ENCODE results near the gene CCDC92. TPM values are rescaled to one million over a fixed set of nuclear protein-coding genes. Genes with fewer than 3 reads are reported as not detected.

The CCDC92 gene
- total RNA-seq, 1 experiment from 2014 or later, result 53.7 TPM

DNA sequence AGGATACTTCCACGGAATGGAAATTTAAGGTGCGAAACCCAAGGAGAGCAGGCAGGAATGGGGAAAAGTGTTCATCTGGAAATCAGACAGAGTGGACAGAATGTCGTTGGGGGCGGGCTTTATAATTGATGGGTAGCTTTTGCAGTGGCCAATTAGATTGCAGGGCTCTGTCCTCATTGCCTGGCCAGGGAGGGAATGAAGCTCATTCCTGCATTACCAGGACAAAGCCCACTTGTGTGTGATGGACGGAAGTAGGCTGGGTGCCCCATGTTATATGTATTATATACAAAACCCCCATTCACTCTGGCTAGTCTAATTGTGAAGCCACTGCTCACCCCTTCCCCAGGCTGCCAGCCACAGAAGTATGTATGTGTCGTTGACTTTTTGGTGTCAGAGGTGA, 23.9 kb upstream of the CCDC92 start:
- Histone ChIP-seq H3K4me3 (ENCODE audit: low read depth in 2 of 2, low read length in 2 of 2) (no peak overlapping the region), H3K27me3 (ENCODE audit: control insufficient read depth, insufficient read depth, low read length) (no peaks in the 10 kb centered on the region), H3K36me3 (ENCODE audit: control insufficient read depth, insufficient read depth, low read length) (0 out of 2 replicates have a peak, but pooled peaks cover 3% of the 10 kb centered on the region), H3K4me1 (ENCODE audit: control insufficient read depth, insufficient read depth, low read length) (no peaks in the 10 kb centered on the region), H3K9me3 (ENCODE audit: control insufficient read depth, insufficient read depth, low read depth, low read length) (no peaks in the 10 kb centered on the region), H3K27ac (ENCODE audit: low read length) (no peak overlapping the region)
- no TSS peak for BruUV-seq (replicated peaks)
- no peak for ATAC-seq
- in situ Hi-C loops (cut with HindIII; ENCODE audit: low pct_unique_long_range_greater_than_20kb, low sequenced_read_pairs) (no loop called here), intact Hi-C loops (cut with micrococcal nuclease; ENCODE audit: unreplicated experiment) (no loop called here)
- ChIA-PET POLR2A (interaction anchor here (0.6 kb wide), 1 partner anchor 33 kb away, joined by 3 read pairs; no protein-coding TSS in a partner anchor), CTCF (no interaction called here)
- TF ChIP-seq TCF7L2 (IDR thresholded peaks at IDR 0.05; ENCODE audit: low read depth, low read length), result no peak
- TF ChIP-seq, protein P1, sequence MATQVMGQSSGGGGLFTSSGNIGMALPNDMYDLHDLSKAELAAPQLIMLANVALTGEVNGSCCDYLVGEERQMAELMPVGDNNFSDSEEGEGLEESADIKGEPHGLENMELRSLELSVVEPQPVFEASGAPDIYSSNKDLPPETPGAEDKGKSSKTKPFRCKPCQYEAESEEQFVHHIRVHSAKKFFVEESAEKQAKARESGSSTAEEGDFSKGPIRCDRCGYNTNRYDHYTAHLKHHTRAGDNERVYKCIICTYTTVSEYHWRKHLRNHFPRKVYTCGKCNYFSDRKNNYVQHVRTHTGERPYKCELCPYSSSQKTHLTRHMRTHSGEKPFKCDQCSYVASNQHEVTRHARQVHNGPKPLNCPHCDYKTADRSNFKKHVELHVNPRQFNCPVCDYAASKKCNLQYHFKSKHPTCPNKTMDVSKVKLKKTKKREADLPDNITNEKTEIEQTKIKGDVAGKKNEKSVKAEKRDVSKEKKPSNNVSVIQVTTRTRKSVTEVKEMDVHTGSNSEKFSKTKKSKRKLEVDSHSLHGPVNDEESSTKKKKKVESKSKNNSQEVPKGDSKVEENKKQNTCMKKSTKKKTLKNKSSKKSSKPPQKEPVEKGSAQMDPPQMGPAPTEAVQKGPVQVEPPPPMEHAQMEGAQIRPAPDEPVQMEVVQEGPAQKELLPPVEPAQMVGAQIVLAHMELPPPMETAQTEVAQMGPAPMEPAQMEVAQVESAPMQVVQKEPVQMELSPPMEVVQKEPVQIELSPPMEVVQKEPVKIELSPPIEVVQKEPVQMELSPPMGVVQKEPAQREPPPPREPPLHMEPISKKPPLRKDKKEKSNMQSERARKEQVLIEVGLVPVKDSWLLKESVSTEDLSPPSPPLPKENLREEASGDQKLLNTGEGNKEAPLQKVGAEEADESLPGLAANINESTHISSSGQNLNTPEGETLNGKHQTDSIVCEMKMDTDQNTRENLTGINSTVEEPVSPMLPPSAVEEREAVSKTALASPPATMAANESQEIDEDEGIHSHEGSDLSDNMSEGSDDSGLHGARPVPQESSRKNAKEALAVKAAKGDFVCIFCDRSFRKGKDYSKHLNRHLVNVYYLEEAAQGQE (IDR thresholded peaks at IDR 0.05; ENCODE audit: insufficient read depth in 1 of 2, low read depth in 2 of 2, low read length in 1 of 2), result no peak
- TF ChIP-seq SIN3A (IDR thresholded peaks at IDR 0.05; ENCODE audit: borderline replicate concordance, insufficient read depth, low read depth, low read length), result no peak
- TF ChIP-seq POLR2AphosphoS5 (IDR thresholded peaks at IDR 0.05; ENCODE audit: low read depth, low read length), result no peak
- TF ChIP-seq, protein P2, sequence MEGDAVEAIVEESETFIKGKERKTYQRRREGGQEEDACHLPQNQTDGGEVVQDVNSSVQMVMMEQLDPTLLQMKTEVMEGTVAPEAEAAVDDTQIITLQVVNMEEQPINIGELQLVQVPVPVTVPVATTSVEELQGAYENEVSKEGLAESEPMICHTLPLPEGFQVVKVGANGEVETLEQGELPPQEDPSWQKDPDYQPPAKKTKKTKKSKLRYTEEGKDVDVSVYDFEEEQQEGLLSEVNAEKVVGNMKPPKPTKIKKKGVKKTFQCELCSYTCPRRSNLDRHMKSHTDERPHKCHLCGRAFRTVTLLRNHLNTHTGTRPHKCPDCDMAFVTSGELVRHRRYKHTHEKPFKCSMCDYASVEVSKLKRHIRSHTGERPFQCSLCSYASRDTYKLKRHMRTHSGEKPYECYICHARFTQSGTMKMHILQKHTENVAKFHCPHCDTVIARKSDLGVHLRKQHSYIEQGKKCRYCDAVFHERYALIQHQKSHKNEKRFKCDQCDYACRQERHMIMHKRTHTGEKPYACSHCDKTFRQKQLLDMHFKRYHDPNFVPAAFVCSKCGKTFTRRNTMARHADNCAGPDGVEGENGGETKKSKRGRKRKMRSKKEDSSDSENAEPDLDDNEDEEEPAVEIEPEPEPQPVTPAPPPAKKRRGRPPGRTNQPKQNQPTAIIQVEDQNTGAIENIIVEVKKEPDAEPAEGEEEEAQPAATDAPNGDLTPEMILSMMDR (IDR thresholded peaks at IDR 0.05), result no peak
- DNase-seq (ENCODE audit: low read depth, low spot score), result no peak

DNA sequence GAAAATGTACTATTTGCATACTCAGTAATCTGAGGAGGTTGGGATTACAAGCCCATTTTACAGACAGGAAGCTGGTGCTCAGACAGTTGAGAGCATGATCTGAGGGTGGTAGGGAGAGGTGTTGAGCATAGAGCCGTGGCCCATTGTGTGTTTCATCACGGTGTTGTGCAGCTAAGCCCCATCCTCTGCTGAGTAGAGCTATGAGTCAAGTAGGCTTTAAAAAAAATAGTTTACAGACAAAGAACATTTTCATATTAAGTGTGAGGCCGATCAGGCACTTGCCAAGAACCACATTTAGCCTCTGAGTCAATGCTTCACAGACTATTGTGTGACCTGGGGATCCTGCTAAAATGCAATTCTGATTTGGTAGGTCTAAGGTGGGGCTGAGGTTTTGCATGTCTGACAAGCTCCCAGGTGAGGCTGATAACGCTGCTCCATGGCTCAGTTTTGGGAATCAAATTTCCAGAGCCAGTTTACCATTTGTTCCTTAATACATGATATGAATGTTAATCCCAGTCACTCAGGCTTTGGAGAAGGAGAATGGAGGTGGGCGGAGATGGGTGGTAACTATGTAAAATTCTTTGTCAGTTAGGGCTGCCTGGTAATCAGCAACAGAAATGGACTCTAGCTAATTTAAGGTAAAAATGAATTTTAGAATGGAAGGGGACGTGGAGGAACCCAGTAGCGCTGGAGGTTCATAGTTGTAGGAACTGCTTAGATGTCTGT, 22.6 kb upstream of the CCDC92 start:
- no peak overlapping the region for H3K4me3 ChIP-seq (ENCODE audit: low read depth in 2 of 2, low read length in 2 of 2)
- DNase-seq (ENCODE audit: low read depth, low spot score) (no peak), ATAC-seq (no peak)
- TF ChIP-seq POLR2AphosphoS5 (IDR thresholded peaks at IDR 0.05; ENCODE audit: low read depth, low read length), result no peak
- TF ChIP-seq TCF7L2 (IDR thresholded peaks at IDR 0.05; ENCODE audit: low read depth, low read length), result no peak
- no peak for TF ChIP-seq SIN3A (IDR thresholded peaks at IDR 0.05; ENCODE audit: borderline replicate concordance, insufficient read depth, low read depth, low read length)
- TF ChIP-seq, protein P1 (IDR thresholded peaks at IDR 0.05; ENCODE audit: insufficient read depth in 1 of 2, low read depth in 2 of 2, low read length in 1 of 2), result no peak
- TF ChIP-seq, protein P2 (IDR thresholded peaks at IDR 0.05), result no peak
- BruUV-seq (replicated peaks), result no TSS peak
- intact Hi-C loops (cut with micrococcal nuclease; ENCODE audit: unreplicated experiment), result no loop called here
- ChIA-PET CTCF (interaction anchor here (0.6 kb wide), 1 partner anchor 67 kb away, joined by 3 read pairs; no protein-coding TSS in a partner anchor), POLR2A (no interaction called here)
- no peaks in the 10 kb centered on the region for H3K27me3 ChIP-seq (ENCODE audit: control insufficient read depth, insufficient read depth, low read length)
- H3K27ac ChIP-seq (ENCODE audit: low read length), result no peak overlapping the region
- no peaks in the 10 kb centered on the region for H3K9me3 ChIP-seq (ENCODE audit: control insufficient read depth, insufficient read depth, low read depth, low read length)
- H3K4me1 ChIP-seq (ENCODE audit: control insufficient read depth, insufficient read depth, low read length), result no peaks in the 10 kb centered on the region
- in situ Hi-C loops (cut with HindIII; ENCODE audit: low pct_unique_long_range_greater_than_20kb, low sequenced_read_pairs), result no loop called here
- peaks cover 3% of the 10 kb centered on the region; the same call in 1 of the 2 replicates for H3K36me3 ChIP-seq (ENCODE audit: control insufficient read depth, insufficient read depth, low read length)
